ENCODE data around the gene ZNF236. TPM values are rescaled to one million over a fixed set of nuclear protein-coding genes. Genes with fewer than 3 reads are reported as not detected.

The ZNF236 gene
- total RNA-seq, 4 donors from 2014 or later: 6.2 to 16.5 (median 10.7) TPM

DNA sequence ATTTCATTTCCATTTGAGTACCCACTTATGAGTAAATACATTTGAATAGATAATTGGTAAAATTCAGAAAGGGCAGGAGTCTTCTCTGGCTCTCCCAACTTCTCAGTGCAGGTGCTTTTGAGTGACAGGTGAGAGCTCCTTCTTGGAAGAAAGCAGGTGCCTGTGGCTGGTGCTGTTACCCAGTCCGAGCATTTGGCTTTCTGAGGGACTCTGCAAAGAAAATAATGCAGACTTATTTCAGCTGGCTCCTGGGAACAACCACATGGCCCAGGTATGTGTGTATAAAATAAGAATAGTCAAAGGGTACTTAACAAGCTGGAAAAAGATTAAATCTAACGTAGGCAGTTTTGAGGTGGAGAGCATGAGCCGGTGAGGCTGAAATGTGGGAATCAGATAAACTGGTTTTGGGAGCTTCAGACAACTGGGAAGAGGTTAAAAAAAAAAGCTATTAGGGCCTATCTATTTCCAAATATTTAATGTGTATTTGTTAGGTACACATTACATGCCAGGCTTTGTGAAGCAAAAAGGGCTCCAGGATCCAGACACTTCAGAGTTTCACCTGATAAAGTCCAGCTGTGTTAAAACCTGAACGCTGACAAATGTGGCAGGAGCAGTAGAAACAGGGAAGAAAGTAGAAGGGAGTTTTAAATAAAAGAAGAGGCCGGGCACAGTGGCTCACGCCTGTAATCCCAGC lies 20.6 kb downstream of the ZNF236 start:
- Histone ChIP-seq H3K27ac (no peak overlapping the region), H3K36me3 (no peaks in the 10 kb centered on the region), H3K9me3 (no peaks in the 10 kb centered on the region), H3K4me3 (no peak overlapping the region), H3K4me1 (peaks cover 0 to 6% (median 3%) of the 10 kb centered on the region in 3 donors), H3K27me3 (no peaks in the 10 kb centered on the region)
- WGBS, 2 donors: 86 to 88% methylated on average over 6 of the region's 6 CpGs
- intact Hi-C loops (cut with DNase I): no loop called here
- TF ChIP-seq CTCF (IDR thresholded peaks at IDR 0.05) (no peak), POLR2A (IDR thresholded peaks at IDR 0.05) (no peak)
- no peak for DNase-seq

GRCh38 chr18:76844144-76844543 lies 21.8 kb downstream of the ZNF236 start:
- H3K27ac ChIP-seq: no peak overlapping the region
- DNase-seq: no peak
- intact Hi-C loops (cut with DNase I): no loop called here
- WGBS, 2 donors: 76 to 82% methylated on average over 4 of the region's 4 CpGs
- H3K36me3 ChIP-seq: no peaks in the 10 kb centered on the region
- TF ChIP-seq CTCF (IDR thresholded peaks at IDR 0.05) (no peak), POLR2A (IDR thresholded peaks at IDR 0.05) (no peak)
- no peaks in the 10 kb centered on the region for H3K9me3 ChIP-seq
- no peak overlapping the region for H3K4me3 ChIP-seq
- no peaks in the 10 kb centered on the region for H3K27me3 ChIP-seq
- H3K4me1 ChIP-seq: no peaks in the 10 kb centered on the region

DNA sequence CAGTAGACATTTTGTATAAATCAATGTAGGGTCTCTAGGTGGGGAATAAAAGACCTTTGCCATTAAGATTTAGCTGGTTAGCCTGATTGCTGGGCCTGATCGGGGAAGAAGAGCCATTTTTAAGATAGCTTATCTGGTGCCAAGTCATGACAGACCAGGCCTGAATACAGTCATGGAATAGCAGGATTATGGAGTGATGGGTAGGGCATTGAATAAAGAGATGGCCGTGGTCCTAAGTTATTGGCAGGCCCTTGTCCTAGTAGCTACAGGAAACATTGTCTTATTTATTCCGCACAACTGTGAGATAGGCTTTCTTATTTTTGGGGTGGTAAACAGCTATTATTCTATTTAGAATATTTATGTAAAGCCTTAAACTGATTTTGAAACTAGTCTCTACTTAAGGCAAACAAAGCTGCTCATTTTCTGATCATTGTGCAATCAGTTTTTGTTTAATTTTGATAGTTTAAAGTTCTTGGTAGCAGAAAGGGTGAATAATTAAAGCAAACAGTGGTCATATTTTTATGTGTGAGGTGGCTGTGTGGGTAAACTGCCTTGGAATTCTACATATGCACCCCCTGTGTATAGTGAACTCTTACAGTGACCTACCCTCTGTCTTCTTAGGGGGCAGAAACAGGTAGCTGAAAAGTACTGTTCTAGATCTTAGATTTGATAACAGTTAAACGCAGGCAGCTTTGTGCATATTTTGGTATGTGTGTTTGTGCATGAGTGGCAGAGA lies 22.6 kb downstream of the ZNF236 start:
- H3K27ac ChIP-seq: no peak overlapping the region
- H3K9me3 ChIP-seq: no peaks in the 10 kb centered on the region
- no peak for TF ChIP-seq CTCF (IDR thresholded peaks at IDR 0.05)
- TF ChIP-seq POLR2A (IDR thresholded peaks at IDR 0.05): no peak
- H3K4me3 ChIP-seq: no peak overlapping the region
- H3K4me1 ChIP-seq: no peaks in the 10 kb centered on the region
- DNase-seq: no peak
- WGBS, 2 donors: 59% methylated on average over 4 of the region's 4 CpGs
- no peaks in the 10 kb centered on the region for H3K27me3 ChIP-seq
- intact Hi-C loops (cut with DNase I): no loop called here
- H3K36me3 ChIP-seq: no peaks in the 10 kb centered on the region

DNA sequence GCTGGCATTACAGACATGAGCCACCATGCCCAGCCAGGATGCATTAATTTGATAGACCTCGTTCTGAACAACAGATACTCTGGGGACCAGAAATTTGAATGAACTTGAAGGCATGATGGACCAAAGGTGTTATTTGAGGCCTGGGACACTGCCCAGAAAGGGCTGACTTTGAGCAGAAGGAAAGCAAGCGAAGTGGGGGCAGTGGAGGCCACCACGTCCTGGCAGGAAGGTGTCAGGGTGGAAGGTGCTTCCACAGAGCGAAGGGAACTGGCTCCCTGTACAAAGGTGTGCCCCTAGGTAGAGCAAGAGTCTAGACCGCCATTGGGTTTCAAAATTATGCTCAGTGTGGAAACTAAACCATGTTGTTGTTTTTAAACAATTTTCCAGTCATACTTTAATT lies 23.9 kb downstream of the ZNF236 start:
- H3K4me3 ChIP-seq: no peak overlapping the region
- H3K36me3 ChIP-seq: no peaks in the 10 kb centered on the region
- no peaks in the 10 kb centered on the region for H3K9me3 ChIP-seq
- no peaks in the 10 kb centered on the region for H3K27me3 ChIP-seq
- intact Hi-C loops (cut with DNase I): no loop called here
- DNase-seq: no peak
- TF ChIP-seq CTCF (IDR thresholded peaks at IDR 0.05) (no peak), POLR2A (IDR thresholded peaks at IDR 0.05) (no peak)
- no peak overlapping the region for H3K27ac ChIP-seq
- H3K4me1 ChIP-seq: no peaks in the 10 kb centered on the region
- 90 to 93% methylated on average over 4 to 5 of the region's 5 CpGs for WGBS, 2 donors

DNA sequence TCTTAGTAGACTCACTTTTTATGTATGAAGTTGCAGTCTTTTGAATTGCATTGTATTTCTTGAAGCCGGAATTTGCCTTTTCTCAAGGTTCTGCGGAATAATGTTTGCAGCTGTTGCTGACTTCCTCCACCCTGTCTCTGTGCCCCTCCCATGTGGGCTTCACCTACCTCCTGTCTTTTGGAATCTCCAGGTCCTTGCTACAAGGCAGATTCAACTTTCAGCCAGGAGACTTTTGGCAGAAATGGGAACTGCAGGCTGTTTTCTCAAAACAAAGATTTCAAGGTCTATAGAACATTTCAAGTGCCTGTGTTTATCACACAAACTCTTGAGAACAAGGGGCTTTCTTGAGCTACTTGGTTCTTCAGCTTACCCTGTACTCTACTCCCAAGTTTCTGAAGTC lies 25.6 kb downstream of the ZNF236 start:
- intact Hi-C loops (cut with DNase I): no loop called here
- DNase-seq: no peak
- peak in 1 of 6 experiments; percentile 20 for TF ChIP-seq CTCF (IDR thresholded peaks at IDR 0.05)
- no peak for TF ChIP-seq POLR2A (IDR thresholded peaks at IDR 0.05)
- Histone ChIP-seq H3K4me3 (no peak overlapping the region), H3K36me3 (peaks cover 0 to 15% (median 0%) of the 10 kb centered on the region in 3 donors), H3K4me1 (no peaks in the 10 kb centered on the region), H3K27me3 (no peaks in the 10 kb centered on the region), H3K9me3 (no peaks in the 10 kb centered on the region), H3K27ac (no peak overlapping the region)
- 75 to 95% methylated on average over 2 of the region's 2 CpGs for WGBS, 2 donors
